CD4-positive, alpha-beta T cell treated with Interferon gamma for 1 hour (primary cell): ENCODE data around the gene IGDCC3.
"Not testable (repeated sequence)": the region's sequence is repeated elsewhere in the genome, so short reads cannot be mapped to it uniquely, and the experiment has no call there.

ENCODE experiments used
- DNase-seq: peaks from one replicate; pipeline ENCODE4 v3.0.0-alpha.2; 2020

Gene IGDCC3

DNA sequence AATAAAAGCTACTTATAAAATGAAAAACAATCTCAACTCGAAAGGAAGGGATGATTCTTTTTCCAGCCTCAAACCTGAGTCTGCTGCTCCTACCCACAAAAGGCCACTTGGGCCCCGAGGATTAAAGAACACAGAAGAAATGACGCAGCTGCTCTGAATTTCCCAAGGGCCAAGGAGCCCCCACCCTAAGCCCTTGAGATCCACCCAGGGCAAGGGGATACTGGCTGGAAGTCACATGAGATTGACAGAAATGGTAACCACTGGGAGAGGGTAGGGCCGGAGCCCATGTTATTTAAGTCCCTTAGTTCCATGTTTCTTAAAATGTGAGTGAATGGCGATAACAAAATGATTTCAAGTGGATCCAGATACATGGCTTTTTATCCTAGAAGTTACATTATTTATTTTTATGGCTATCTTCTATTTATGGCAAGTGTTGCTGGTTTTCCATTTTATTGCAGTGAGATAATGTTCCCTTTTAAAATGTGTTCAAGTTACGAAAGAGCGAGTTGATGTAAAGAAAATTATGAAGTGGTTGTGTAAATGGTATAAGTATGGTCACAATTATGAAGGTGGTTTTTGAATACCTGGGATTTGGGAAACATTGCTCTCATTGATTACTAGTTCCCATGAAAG is 28.1 kb upstream of the IGDCC3 start:
- no peak for DNase-seq

DNA sequence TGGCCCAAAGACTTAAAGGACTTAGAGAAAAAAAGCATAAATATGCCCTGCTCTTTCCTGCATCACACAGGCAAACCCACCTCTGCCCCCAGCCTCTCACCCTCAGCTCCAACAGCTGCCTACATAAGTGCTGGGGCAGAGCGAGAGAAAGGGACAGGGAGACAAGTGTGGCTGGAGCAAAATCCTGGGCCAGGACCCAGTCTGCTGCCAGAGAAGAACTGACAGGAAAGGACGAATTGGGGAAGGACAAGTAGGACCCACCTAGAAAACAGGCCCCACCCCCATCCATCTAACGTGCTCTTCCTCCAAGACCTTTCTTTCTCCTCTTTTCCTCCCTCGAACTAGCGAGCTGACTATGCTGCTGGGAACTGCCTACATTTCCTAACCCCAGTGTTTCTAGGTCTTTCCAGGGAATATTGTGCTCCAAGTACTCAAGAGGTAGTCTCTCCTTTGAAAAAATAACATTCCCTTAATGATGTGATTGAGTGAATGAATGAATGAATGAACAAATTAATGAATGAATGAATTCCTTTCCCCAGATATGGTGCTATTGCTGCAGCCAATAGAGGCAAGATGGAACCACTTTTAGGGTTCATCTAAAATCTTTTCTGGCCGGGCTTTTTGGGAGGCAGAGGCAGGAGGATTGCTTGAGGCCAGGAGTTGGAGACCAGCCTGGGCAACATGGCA is 26.5 kb upstream of the IGDCC3 start:
- DNase-seq = no peak

DNA sequence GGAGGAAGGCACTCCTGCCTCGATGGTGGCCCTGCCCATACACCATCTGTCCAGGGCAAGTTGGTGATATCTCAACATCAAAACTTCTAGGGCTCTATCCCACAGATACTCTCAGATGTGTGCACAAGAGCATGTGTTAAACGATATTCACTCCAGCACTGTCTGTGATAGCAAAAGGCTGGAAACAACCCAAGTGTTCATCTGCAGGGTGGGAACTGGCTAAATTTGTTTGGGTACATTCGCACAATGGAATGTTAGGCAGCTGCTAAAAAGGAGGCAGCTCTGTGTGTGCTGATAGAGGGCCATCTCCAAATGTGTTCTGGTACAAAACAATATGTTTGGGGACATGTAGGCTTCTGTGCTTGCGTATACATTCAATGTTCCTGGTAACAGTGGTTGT is 25.2 kb upstream of the IGDCC3 start:
- DNase-seq = no peak

DNA sequence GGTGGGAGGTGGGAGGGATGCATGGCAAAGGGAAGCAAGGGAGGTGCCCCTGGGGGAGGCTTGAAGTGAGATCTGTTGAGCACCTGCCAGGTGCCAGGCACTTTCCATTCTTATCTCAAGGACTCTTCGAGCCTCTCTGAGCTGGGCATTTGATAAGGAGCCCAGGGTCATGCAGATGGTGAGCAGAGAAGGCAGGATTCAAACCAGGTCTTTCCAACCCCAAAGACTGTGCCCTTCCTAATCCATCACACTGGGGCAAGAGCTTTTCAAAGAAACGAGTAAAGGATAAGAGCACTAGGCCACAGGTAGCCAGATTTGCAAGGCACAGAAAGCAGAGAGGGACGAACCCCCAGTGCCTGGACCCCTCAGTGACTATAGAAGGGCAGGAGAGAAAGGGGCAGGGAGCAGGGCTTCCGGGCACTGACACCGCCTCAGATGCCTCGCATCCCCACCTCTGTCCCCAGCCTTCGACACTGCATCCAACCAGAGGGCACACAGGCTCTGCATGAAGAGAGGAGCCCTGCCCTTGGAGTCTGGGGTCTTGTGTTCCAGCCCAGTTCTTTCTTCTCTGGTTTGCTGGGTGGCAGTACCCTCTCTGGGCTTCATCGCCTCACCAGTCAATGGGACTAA is 23.9 kb upstream of the IGDCC3 start:
- no peak for DNase-seq

DNA sequence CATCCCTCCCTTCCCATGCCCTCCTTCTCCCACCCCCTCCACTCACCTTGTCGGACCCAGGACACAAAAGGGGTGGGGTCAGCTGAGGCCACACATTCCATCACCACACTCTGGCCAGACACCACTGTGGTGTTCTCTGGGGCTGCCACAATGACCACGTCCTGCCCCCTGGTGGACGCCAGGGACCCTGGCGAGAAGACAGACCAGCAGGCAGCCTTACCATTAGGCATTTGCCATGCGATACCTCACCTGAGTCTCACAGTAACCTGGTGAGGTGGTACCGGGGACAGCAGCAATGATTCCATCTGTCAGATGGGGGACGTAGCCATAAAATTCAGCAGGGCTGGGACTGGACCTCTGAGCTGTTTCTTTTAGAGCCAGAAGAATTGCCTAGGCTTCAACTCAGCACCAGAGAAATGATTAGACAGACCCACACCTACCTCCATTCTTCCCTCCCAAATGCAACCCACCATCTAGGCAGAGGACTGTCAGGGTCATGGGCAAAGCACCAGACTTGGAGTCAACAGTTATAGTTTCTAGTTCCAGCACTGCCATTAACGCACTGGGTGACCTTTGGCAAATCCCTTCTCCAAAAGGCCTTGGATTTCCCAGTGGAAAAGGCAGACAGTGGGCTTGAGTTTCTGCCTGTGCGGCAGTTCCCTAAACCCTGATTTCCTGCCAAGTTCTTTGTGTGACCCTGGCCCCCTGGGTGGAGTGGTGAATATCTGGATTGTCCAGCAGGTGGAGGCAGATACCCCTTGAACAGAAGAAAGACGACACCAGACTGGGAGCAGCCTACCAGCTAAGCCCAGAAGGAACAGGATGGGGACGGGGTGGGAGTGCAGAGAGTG is 23.2 kb upstream of the IGDCC3 start:
- DNase-seq = no peak

DNA sequence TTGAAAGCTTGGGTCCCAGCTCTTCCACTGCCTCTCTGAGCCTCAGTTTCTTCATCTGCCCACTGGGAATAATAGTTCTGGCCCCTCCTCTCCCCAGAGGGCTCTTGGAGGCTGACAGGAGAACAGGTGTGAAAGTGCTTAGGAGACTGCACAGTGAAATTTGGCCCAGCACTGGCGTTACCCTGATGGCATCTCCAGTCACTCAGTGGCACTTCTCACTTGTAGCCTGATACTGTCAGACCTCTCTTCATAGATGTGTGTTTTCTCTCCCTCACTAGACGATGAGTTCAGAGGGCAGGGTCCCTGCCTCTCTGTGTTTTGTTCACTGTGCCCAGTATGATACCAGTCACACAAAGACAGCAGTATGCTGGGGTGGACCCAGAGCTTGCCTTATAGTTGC is 22.2 kb upstream of the IGDCC3 start:
- no peak for DNase-seq

DNA sequence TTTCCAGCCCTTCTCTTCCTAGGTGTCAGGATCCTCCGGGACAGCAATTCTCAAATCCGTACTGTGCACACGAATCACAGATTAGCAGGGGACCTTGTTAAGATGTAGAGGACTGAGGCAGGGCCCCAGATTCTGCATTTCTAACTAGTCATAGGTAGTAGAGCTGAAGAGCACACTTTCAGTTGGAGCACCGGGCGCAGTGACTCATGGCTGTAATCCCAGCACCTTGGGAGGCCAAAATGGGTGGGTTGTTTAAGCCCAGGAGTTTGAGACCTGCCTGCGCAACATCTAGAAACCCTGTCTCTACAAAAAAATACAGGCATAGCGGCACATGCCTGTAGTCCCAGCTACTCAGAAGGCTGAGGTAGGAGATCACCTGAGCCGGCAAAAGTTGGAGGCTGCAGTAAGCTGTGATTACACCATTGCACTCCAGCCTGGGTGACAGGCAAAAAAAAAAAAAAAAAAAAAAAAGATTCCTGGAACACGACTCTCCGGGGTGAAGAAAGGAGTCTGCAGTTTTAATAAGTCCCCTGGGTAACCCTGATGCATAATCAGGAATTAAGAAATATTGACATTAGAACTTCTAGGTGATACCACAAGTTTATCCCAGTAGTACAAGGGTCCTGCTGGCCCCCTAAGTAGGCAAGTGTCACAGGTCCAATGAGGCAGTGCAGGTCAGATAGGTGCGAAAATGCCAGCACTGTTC is 21.4 kb upstream of the IGDCC3 start:
- no peak for DNase-seq

DNA sequence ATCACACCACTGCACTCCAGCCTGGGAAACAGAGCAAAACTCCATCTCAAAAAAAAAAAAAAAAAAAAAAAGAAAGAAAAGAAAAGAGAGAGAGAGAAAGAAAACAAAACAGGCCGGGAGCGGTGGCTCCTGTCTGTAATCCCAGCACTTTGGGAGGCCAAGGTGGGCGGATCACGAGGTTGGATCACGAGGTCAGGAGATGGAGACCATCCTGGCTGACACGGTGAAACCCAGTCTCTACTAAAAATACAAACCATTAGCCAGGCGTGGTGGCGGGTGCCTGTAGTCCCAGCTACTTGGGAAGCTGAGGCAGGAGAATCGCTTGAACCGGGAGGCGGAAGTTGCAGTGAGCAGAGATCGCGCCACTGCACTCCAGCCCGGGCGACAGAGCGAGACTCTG is 20.7 kb upstream of the IGDCC3 start:
- not testable (repeated sequence) for DNase-seq

DNA sequence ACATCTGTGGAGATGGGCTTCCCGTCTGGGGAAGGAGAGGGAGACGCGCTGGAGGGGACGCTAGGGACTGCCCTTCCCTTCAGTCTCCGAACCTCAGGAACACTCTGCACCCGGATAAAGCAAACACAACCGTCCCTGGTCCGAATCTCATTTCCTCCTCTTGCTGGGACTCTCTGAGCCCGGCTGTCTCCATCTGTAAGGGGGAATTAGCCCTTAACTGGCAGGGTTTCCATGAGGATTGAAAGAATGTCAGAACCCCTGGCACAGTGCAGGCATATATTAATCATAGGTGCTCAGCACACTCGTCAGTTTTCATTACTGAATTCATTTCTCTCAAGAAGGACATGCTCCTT is 19.1 kb upstream of the IGDCC3 start:
- DNase-seq = no peak

DNA sequence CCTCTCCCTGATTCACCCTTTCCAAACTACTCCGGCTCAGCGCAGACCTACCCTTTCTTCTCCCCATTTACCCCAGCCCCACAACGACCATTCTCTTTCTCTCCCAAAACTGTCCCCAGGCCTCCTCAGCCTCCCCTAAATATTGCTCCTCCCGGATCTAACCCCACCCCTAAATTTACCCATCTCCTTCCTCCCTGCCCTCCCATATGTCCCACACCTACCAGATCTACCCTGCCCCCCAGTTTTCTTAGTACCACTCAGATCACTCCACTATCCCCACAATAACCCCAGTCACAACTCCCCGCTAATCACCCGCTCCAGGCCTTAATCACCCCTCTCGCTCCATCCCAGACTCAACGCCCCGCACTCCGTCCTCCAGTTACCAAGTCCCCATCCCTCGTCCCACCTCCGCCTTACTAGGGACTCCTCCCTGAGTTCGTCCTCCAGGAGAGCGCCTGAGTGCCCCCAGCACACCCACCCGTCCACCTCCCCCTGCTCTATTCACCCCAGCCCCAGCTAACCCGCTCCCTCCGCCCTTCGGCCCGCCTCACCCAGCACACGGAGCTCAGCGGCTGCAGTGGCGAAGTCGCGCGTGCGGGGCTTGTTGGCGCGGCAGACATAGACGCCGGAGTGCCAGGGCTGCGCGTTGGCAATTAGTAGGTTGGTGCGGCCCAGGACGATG is 18.6 kb upstream of the IGDCC3 start:
- DNase-seq = no peak

DNA sequence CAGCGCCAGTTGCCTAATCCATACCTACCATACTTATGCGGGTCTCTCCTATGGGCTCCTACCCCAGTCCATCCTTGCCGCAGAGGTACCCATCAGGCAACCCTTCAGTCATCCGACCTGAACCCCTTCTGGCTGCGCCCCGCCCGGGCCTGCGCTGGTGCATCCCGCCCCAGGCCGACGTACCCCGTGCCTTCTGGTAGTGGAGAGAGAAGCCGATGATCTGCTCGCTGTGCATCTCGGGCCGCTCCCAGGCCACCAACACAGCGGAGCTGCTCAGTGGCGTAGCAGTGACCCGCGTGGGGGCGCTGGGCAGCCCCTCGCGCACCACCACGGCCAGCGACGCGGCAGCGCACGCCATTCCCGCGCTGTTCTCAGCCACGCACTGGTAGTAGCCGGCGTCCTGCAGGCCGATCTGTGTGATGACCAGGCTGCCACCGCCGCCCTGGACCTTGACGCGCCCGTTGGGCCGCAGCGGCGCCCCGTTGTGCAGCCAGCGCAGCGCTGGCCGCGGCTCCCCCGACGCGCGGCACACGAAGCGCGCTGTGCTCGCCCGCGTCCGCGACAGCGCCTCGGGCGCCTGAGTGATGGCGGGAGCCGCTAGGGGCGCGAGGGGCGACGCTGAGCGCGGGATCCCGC is 17.9 kb upstream of the IGDCC3 start:
- DNase-seq = no peak

DNA sequence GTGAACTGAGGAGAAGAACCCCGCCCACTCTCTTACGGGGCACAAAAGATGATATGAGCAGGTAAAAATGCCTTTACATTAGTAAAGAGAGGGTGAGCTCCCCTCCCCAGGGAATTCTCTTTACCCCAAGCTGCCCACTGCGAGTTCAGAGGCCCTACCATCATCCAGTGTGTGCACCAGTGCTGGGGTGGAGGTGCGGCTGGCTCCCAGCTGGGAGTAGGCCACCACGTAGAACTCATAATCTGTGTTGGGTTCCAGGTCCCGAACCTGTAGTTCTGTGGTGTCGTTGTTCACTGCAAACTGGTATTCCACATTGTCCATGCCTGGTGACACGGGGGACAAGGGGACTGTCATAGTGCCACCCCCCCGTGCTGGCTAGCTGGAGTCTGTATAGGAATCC is 17.1 kb upstream of the IGDCC3 start:
- no peak for DNase-seq

DNA sequence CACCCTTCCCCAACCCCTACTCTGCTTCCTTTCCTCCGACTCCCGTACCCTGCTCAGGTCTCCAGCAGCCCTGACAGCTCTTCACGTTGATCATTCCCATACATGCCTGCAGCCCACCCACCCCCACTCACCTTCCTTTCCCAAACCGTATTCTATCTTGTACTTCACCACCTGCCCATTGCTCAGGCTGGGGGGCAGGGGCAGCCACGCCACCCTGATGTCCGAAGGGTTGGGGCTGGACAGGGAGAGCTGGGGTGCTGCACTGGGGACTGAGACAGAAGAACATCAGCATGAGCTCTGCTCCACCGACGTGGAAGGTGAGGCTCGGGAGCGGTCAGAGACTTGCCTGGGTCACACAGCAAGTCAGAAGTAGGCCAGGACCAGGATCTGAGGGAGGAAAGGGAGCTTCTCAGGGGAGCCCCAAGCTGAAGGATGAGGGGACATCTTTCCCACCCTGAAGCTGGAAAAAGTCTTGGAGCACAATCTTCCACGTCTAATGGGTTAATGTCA is 16.5 kb upstream of the IGDCC3 start:
- no peak for DNase-seq

DNA sequence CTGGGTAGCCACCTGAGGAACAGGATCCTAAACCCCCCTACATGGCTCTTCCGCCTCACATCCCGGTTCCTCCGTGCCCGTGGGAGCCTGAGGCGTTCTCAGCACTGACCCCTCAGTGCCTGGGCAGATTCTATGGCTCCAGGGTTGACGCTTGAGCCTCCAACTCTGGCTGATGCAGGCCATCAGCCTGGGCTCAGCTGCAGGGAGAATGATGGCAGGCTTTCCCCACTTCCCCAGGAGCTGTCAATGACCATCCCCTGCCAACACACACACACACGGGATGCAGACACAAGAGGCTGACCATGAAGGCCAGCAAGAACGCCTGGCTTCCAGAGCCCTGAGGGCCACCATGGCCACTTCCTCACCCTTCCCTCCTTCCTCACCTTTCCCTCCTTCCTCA is 15.8 kb upstream of the IGDCC3 start:
- DNase-seq = no peak

DNA sequence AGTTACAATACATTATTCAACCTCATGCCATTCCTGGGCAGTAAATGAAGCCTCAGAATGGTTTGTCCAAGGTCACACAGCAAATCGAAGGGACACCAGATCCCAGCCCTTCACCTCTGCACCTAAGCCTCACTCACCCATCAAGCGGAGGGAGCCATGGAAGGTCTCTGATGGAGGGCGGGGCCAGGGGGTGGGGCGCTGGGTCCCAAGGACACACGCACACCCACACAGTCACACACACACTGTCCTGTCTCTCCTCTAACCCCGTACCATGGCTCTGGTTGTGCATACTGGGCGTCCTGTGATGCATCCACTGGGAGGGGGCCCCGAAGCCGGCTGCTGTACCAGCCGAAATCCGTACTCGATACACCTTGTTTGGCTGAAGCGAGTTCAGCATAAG is 15.3 kb upstream of the IGDCC3 start:
- no peak for DNase-seq

DNA sequence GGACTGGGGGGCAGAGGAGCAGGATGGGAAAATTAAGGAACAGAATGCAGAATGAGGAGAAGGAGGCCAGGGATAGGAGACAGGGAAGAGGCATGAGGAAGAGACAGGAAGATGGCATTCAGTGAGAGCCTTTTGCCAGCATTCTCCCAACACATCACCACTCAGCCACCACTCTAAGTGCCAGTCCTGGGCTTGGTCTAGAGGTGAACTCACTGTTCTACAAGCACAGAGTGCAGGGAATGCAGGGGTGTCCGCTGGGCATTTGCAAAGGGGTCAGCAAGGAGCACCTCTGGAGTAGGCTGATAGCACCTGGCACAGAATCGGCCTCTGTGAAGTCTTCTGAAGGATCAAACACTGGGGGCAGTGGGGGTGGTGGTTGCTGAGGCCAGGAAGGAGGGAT is 14.6 kb upstream of the IGDCC3 start:
- DNase-seq = no peak

DNA sequence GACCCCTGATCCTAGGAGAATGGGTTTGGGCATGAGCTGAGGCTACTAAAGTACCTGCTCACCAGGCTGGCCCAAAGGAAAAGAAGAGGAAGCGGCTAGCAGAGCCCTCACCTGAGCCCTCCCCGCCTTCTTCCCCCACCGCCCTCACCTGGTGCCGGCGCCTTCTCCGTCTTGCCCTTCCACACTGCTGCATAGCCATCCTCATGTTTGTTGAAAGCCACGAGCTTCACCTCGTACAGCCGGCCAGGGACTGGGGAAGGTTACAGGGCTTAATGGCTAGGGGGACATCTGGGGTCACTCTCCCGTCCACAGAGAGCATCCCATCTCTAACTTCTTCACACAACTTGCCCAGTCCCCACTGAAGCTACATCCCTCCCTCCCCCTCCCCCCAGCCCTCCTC is 13.9 kb upstream of the IGDCC3 start:
- DNase-seq = no peak

DNA sequence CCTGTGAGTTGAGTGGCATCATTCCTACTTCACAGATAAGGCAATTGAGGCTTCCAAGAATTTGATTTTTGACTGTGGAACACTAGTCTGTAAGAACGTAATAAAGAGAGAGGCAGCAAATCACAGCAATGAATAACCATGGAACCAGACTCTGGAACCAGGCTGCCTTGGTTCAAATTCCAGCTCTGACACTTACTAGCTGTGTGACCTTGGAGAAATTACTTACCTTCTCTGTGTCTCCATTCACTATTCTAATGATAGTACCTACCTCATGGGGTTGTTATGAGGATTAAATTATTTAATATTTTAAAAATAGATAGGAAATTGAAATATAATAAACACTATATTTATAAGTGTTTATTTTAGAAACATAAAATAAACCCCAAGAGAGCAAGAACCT is 12.6 kb upstream of the IGDCC3 start:
- no peak for DNase-seq

DNA sequence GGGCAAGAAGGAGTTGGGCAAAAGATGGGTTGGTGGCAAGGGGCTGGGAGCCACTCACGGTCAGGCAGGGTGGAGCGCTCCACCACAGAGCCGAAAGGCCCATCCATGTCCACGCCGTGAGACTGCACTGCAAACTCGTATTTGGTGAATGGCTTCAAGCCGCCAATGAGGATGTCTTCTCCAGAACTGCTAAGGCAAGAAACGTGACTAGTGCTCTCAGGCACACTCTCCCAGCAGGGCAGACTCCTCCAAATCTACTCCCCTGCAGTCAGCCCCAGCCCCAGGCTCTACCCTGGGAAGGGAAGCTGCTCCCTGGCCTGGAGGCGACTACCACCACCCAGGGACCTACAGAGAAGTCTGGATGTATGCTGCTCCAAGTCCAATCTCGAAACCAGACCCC is 11.4 kb upstream of the IGDCC3 start:
- DNase-seq = no peak

DNA sequence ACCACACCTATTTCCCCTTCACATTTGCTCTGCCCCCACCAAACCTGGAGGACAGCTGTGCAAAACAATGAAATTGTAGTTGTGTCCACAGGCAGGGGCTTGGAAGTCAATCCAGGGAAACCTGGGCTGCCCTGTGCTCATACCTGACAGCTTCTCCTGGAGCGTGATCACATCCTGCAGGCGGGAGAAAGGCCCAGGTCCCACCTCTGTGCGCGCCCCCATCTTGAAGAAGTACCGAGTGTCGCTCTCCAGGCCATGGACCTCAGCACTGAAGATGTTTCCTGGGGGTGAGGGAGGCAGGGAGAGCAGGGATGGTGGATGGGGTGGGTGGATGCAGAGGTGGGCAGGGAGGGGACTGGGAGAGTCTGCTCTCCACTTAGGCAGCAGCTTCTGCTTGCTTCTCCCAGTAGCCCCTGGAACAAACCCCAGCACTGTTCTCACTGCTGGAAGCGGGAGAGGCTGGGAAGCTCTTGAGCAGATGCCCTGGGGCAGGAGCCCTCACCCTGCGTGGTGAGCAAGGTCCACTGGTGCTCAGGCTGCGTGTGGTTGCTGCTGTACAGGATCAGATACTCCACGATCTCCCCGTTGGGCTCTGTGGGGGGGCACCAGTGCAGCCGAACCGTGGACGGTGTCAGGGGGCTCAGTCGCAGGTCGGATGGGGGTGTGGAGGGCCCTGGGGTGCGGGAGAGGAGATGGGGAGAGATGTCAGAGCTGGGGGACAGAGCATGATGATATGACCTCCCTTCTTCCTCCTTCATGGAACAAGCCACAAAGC is 10.7 kb upstream of the IGDCC3 start:
- DNase-seq = no peak

DNA sequence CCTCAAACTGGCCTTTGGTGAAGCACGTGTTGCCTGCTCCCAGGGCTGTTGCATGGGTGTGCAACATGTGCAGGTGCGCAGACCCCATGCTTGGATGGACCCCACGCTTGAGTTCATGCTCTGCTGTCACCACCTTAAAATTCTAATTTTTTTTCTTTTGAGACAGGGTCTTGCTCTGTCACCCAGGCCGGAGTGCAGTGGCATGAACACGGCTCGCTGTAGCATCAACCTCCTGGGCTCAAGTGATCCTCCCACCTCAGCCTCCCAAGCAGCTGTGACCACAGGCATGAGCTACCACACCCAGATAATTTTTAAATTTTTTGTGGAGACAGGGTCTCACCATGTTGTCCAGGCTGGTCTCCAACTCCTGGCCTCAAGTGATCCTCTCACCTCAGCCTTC is 9.1 kb upstream of the IGDCC3 start:
- no peak for DNase-seq
